Heart left ventricle (tissue), 13 donors: ENCODE data around the gene EGLN1.

ENCODE experiments used
- CTCF ChIP-seq, 12 donors: fragments of 200-600 bp; sonication (generic) in 4 of 12; IDR thresholded peaks; one replicate each; pipeline versions ENCODE4 v1.5.0 to v1.8.0; 2018 to 2022; ENCODE audit warnings: antibody characterized with exemption in 12 of 12, mild to moderate bottlenecking in 5 of 12
- POLR2A ChIP-seq, 2 donors: fragments of 450-650 bp; IDR thresholded peaks; one replicate each; pipeline ENCODE4 v1.6.1; 2017; ENCODE audit warnings: antibody characterized with exemption in 2 of 2, mild to moderate bottlenecking in 2 of 2, moderate library complexity in 2 of 2
- donor health status: ischemic (EF 13 %, LVEDD 7.1; RV severe dilation, severe dysfunction).
- donor health status: DM: no; HTN: yes; CAD: no.
- donor health status: DM: no; HTN: no; CAD: no.
- donor health status: ischemic (EF 25% LVEDD 6.9; RV normal size, moderate dysfunction).
- donor health status: ischemic (EF 25% LVEDD 5.7; RV mildly dilated, moderate dysfunction).
- donor health status: ischemic (EF 35%, LVEDD 5.7; RV mildly dilated, moderate dysfunction).
- donor health status: nonischemic (EF 11% LVEDD 7.7; RV severe dilation, severe dysfunction).
- donor health status: DM: yes; HTN: yes; CAD: no.
- donor health status: PGD.
- donor health status: ischemic (EF 29% LVEDD 5.4; RV normal size, mild dysfunction).
- donor health status: nonischemic (EF 23%, LVEDD 6.1; RV moderate dilation, normal function).

GRCh38 chr1:231327617-231328016 lies 94.5 kb downstream of the EGLN1 start:
- TF ChIP-seq CTCF (IDR thresholded peaks at IDR 0.05) (no peak), POLR2A (IDR thresholded peaks at IDR 0.05) (no peak)
